Effector memory CD8-positive, alpha-beta T cell (primary cell): Measurements from ENCODE around the gene DHX58.
A peak's percentile ranks its signal among the peaks of the same experiment; 100 is the strongest.

Source experiments
- ATAC-seq: fragments of 150-1000 bp; cut with Tn5 transposase; replicated peaks from 2 replicates; pipeline ENCODE4 v1.10.0; 2021; ENCODE audit warnings: mild to moderate bottlenecking, moderate library complexity
- DNase-seq, 3 experiments: peaks; one replicate each; pipeline ENCODE4 v3.0.0; 2021
- H3K27ac Mint-ChIP-seq, 2 donors: one replicate each; pipeline ENCODE4 v1.8.0; 2022; ENCODE audit warnings: mild to moderate bottlenecking in 2 of 2, mixed read lengths in 2 of 2, moderate library complexity in 2 of 2
- H3K27me3 Mint-ChIP-seq, 2 donors: one replicate each; pipeline ENCODE4 v1.8.0; 2022; ENCODE audit warnings: mixed read lengths in 2 of 2
- H3K36me3 Mint-ChIP-seq: one replicate; pipeline ENCODE4 v1.8.0; 2022; ENCODE audit warnings: mild to moderate bottlenecking, moderate library complexity, mixed read lengths; ENCODE audit not compliant: insufficient read depth
- H3K4me1 Mint-ChIP-seq, 2 donors: one replicate each; pipeline ENCODE4 v1.8.0; 2022; ENCODE audit warnings: low read depth in 2 of 2, mixed read lengths in 2 of 2
- H3K4me3 Mint-ChIP-seq, 2 donors: one replicate each; pipeline ENCODE4 v1.8.0; 2022; ENCODE audit warnings: mild to moderate bottlenecking in 2 of 2, mixed read lengths in 2 of 2, moderate library complexity in 2 of 2
- H3K9me3 Mint-ChIP-seq, 2 donors: one replicate each; pipeline ENCODE4 v1.8.0; 2022; ENCODE audit warnings: mixed read lengths in 2 of 2

The DHX58 gene

GRCh38 chr17:42111265-42111636 lies 1.3 kb downstream of the DHX58 start:
- peak overlapping the region; percentile 79 to 93 for H3K4me3 Mint-ChIP-seq
- H3K36me3 Mint-ChIP-seq = peaks cover 27% of the 10 kb centered on the region
- no peak for ATAC-seq

GRCh38 chr17:42110301-42111264 lies 1.9 kb downstream of the DHX58 start:
- no peak for DNase-seq
- peaks cover 21 to 31% of the 10 kb centered on the region in 2 donors for H3K4me1 Mint-ChIP-seq
- H3K27me3 Mint-ChIP-seq = no peaks in the 10 kb centered on the region
- H3K4me3 Mint-ChIP-seq = peak overlapping the region; percentile 36 to 41
- peak overlapping the region; percentile 18 to 76 for H3K27ac Mint-ChIP-seq
- H3K36me3 Mint-ChIP-seq = peaks cover 27% of the 10 kb centered on the region
- H3K9me3 Mint-ChIP-seq = no peaks in the 10 kb centered on the region
- no peak for ATAC-seq

More at GRCh38 chr17:42111265-42111636, 1.3 kb downstream of the DHX58 start:
- Mint-ChIP-seq H3K9me3 (no peaks in the 10 kb centered on the region), H3K27ac (peak overlapping the region in 1 of 2 donors; percentile 93), H3K4me1 (peaks cover 26 to 33% of the 10 kb centered on the region in 2 donors), H3K27me3 (no peaks in the 10 kb centered on the region)
- DNase-seq = no peak

GRCh38 chr17:42109086-42109485 lies 3.4 kb downstream of the DHX58 start:
- H3K9me3 Mint-ChIP-seq = no peaks in the 10 kb centered on the region
- no peak for DNase-seq
- H3K27ac Mint-ChIP-seq = peak overlapping the region in 1 of 2 donors; percentile 35
- no peak for ATAC-seq
- no peaks in the 10 kb centered on the region for H3K27me3 Mint-ChIP-seq
- H3K36me3 Mint-ChIP-seq = peaks cover 27% of the 10 kb centered on the region
- no peak overlapping the region for H3K4me3 Mint-ChIP-seq
- peaks cover 20 to 31% of the 10 kb centered on the region in 2 donors for H3K4me1 Mint-ChIP-seq

- H3K27ac Mint-ChIP-seq = peak overlapping the region in 1 of 2 donors; percentile 41
- H3K36me3 Mint-ChIP-seq = peaks cover 25% of the 10 kb centered on the region
- H3K27me3 Mint-ChIP-seq = no peaks in the 10 kb centered on the region
- ATAC-seq (peak; percentile 73), DNase-seq (peak; percentile 78 to 84 (median 84))
- peak overlapping the region; percentile 18 to 50 for H3K4me3 Mint-ChIP-seq
- no peaks in the 10 kb centered on the region for H3K9me3 Mint-ChIP-seq
- H3K4me1 Mint-ChIP-seq = peaks cover 19 to 31% of the 10 kb centered on the region in 2 donors
These were observed 4.6 kb downstream of the DHX58 start for GRCh38 chr17:42107597-42108576.

- H3K36me3 Mint-ChIP-seq = peaks cover 25% of the 10 kb centered on the region
- no peaks in the 10 kb centered on the region for H3K9me3 Mint-ChIP-seq
- DNase-seq (no peak), ATAC-seq (no peak)
- no peaks in the 10 kb centered on the region for H3K27me3 Mint-ChIP-seq
- H3K27ac Mint-ChIP-seq = no peak overlapping the region
- H3K4me3 Mint-ChIP-seq = peak overlapping the region in 1 of 2 donors; percentile 50
- H3K4me1 Mint-ChIP-seq = peaks cover 15 to 26% of the 10 kb centered on the region in 2 donors
These were observed 5.4 kb downstream of the DHX58 start for GRCh38 chr17:42107124-42107523.

GRCh38 chr17:42106009-42106408 lies 6.5 kb downstream of the DHX58 start:
- H3K4me3 Mint-ChIP-seq = no peak overlapping the region
- no peak for ATAC-seq
- no peaks in the 10 kb centered on the region for H3K9me3 Mint-ChIP-seq
- H3K27ac Mint-ChIP-seq = peak overlapping the region in 1 of 2 donors; percentile 17
- H3K36me3 Mint-ChIP-seq = peaks cover 25% of the 10 kb centered on the region
- no peak for DNase-seq
- peaks cover 12 to 20% of the 10 kb centered on the region in 2 donors for H3K4me1 Mint-ChIP-seq
- H3K27me3 Mint-ChIP-seq = no peaks in the 10 kb centered on the region

- Mint-ChIP-seq H3K27me3 (no peaks in the 10 kb centered on the region), H3K27ac (no peak overlapping the region), H3K4me3 (no peak overlapping the region), H3K4me1 (peaks cover 6 to 12% of the 10 kb centered on the region in 2 donors), H3K9me3 (no peaks in the 10 kb centered on the region), H3K36me3 (peaks cover 17% of the 10 kb centered on the region)
- DNase-seq (no peak), ATAC-seq (no peak)
These were observed 8.2 kb downstream of the DHX58 start for GRCh38 chr17:42104264-42104663.

- Mint-ChIP-seq H3K4me3 (no peak overlapping the region), H3K36me3 (peaks cover 10% of the 10 kb centered on the region), H3K27ac (no peak overlapping the region), H3K27me3 (no peaks in the 10 kb centered on the region), H3K4me1 (peaks cover 6 to 9% of the 10 kb centered on the region in 2 donors), H3K9me3 (no peaks in the 10 kb centered on the region)
- DNase-seq = no peak
- no peak for ATAC-seq
These were observed 9.1 kb downstream of the DHX58 start for GRCh38 chr17:42103221-42103954.

- H3K4me1 Mint-ChIP-seq = peaks cover 4 to 8% of the 10 kb centered on the region in 2 donors
- H3K36me3 Mint-ChIP-seq = peaks cover 2% of the 10 kb centered on the region
- ATAC-seq (peak; percentile 61), DNase-seq (peak; percentile 50 to 58 (median 56))
- peak overlapping the region in 1 of 2 donors; percentile 13 for H3K27ac Mint-ChIP-seq
- H3K27me3 Mint-ChIP-seq = peaks cover 12 to 16% of the 10 kb centered on the region in 2 donors
- no peaks in the 10 kb centered on the region for H3K9me3 Mint-ChIP-seq
- no peak overlapping the region for H3K4me3 Mint-ChIP-seq
These were observed 10.8 kb downstream of the DHX58 start for GRCh38 chr17:42101513-42102292.

- Mint-ChIP-seq H3K4me1 (peaks cover 4 to 8% of the 10 kb centered on the region in 2 donors), H3K27ac (peak overlapping the region in 1 of 2 donors; percentile 20), H3K4me3 (no peak overlapping the region), H3K9me3 (no peaks in the 10 kb centered on the region), H3K36me3 (peaks cover 3% of the 10 kb centered on the region), H3K27me3 (peaks cover 12 to 33% of the 10 kb centered on the region in 2 donors)
- DNase-seq (no peak), ATAC-seq (peak; percentile 17)
These were observed 13.6 kb downstream of the DHX58 start for GRCh38 chr17:42098730-42099399.

GRCh38 chr17:42097691-42098631 lies 14.6 kb downstream of the DHX58 start, which contains the start of gene ZNF385C:
Gene ZNF385C (minus strand): TSS chr17:42098473. CDS start chr17:42063056, 35,417 bp downstream.
- peaks cover 3% of the 10 kb centered on the region for H3K36me3 Mint-ChIP-seq
- H3K9me3 Mint-ChIP-seq = no peaks in the 10 kb centered on the region
- peak; percentile 75 for ATAC-seq
- no peak for DNase-seq
- peak within 1 kb of the TSS; percentile 15 to 20 for H3K27ac Mint-ChIP-seq
- peak within 1 kb of the TSS; percentile 24 to 58 for H3K4me3 Mint-ChIP-seq
- peaks cover 4 to 8% of the 10 kb centered on the region in 2 donors for H3K4me1 Mint-ChIP-seq
- peaks cover 12 to 38% of the 10 kb centered on the region in 2 donors for H3K27me3 Mint-ChIP-seq
